AG04450 (cell line): ENCODE measurements around the gene MBNL3. TPM values are rescaled to one million over a fixed set of nuclear protein-coding genes. Genes with fewer than 3 reads are reported as not detected.

Experiments
- CTCF ChIA-PET: fragments of 300-600, 350-600 bp; formaldehyde crosslinking; extraction: SDS; loops from one replicate; lab custom pipeline; 2022; ENCODE audit warnings: antibody characterized with exemption, inconsistent platforms; lab: Charles Lee
- POLR2A ChIA-PET: fragments of 350-600 bp; formaldehyde crosslinking; extraction: SDS; loops from one replicate; lab custom pipeline; 2021; ENCODE audit warnings: antibody characterized with exemption, inconsistent platforms; lab: Yijun Ruan, JAX
- DNase-seq: peaks from one replicate; pipeline ENCODE4 v3.0.0-alpha.2; 2011; ENCODE audit warnings: low read depth, low spot score
- H3K27ac ChIP-seq: one replicate; pipeline ENCODE4 v1.5.1; 2012; ENCODE audit warnings: low read depth, low read length, control low read depth
- H3K27me3 ChIP-seq: one replicate; pipeline ENCODE4 v1.6.0; 2012; ENCODE audit warnings: low read length; ENCODE audit not compliant: control insufficient read depth, insufficient read depth
- H3K4me3 ChIP-seq: 2 replicates; pipeline ENCODE4 v1.5.1; 2011; ENCODE audit warnings: mild to moderate bottlenecking, low read depth, low read length, control low read depth
- H3K9me3 ChIP-seq: 2 replicates; pipeline ENCODE4 v1.5.1; 2012; ENCODE audit warnings: low read length; ENCODE audit not compliant: control insufficient read depth, insufficient read depth
- CTCF ChIP-seq: IDR thresholded peaks from 2 replicates; pipeline ENCODE4 v1.5.1; 2011; ENCODE audit warnings: low read depth, low read length, control low read depth, inconsistent platforms
- polyA plus RNA-seq: library from polyadenylated mRNA; depleted of rRNA; stranded (reverse); fragments of >200 nt; gene quantifications from 2 replicates; pipeline ENCODE4 v1.2.3, GENCODE V29; 2011

MBNL3 gene
- polyA plus RNA-seq, 1 experiment = 1.1 TPM

- H3K4me3 ChIP-seq = no peak overlapping the region
- ChIA-PET POLR2A (no interaction called here), CTCF (no interaction called here)
Measured at GRCh38 chrX:132520213-132520612, 31.4 kb upstream of the MBNL3 start.

GRCh38 chrX:132518401-132518800 lies 29.6 kb upstream of the MBNL3 start:
- Histone ChIP-seq H3K27me3 (no peaks in the 10 kb centered on the region), H3K27ac (no peak overlapping the region), H3K4me3 (no peak overlapping the region), H3K9me3 (no peaks in the 10 kb centered on the region)
- CTCF ChIA-PET = no interaction called here
- POLR2A ChIA-PET = no interaction called here
- DNase-seq = no peak
- TF ChIP-seq CTCF = no peak

More at GRCh38 chrX:132520213-132520612, 31.4 kb upstream of the MBNL3 start:
- no peak overlapping the region for H3K27ac ChIP-seq
- H3K9me3 ChIP-seq = no peaks in the 10 kb centered on the region
- TF ChIP-seq CTCF = no peak
- no peaks in the 10 kb centered on the region for H3K27me3 ChIP-seq
- DNase-seq = no peak

GRCh38 chrX:132508834-132509233 lies 20.0 kb upstream of the MBNL3 start:
- Histone ChIP-seq H3K9me3 (no peaks in the 10 kb centered on the region), H3K27ac (no peak overlapping the region), H3K27me3 (no peaks in the 10 kb centered on the region), H3K4me3 (no peak overlapping the region)
- DNase-seq = no peak
- no peak for TF ChIP-seq CTCF
- ChIA-PET POLR2A (no interaction called here), CTCF (no interaction called here)

- ChIA-PET CTCF (no interaction called here), POLR2A (no interaction called here)
- DNase-seq = no peak
- TF ChIP-seq CTCF = no peak
- no peak overlapping the region for H3K27ac ChIP-seq
- no peaks in the 10 kb centered on the region for H3K27me3 ChIP-seq
- no peaks in the 10 kb centered on the region for H3K9me3 ChIP-seq
- H3K4me3 ChIP-seq = no peak overlapping the region
Measured at GRCh38 chrX:132505116-132505515, 16.3 kb upstream of the MBNL3 start.

GRCh38 chrX:132504417-132504816 lies 15.6 kb upstream of the MBNL3 start:
- DNase-seq = no peak
- TF ChIP-seq CTCF = no peak
- ChIA-PET CTCF (no interaction called here), POLR2A (no interaction called here)
- Histone ChIP-seq H3K9me3 (no peaks in the 10 kb centered on the region), H3K27ac (no peak overlapping the region), H3K4me3 (no peak overlapping the region), H3K27me3 (no peaks in the 10 kb centered on the region)
